ENCODE data around the gene SDHB. TPM values are rescaled to one million over a fixed set of nuclear protein-coding genes. Genes with fewer than 3 reads are reported as not detected.

SDHB gene
- total RNA-seq, 1 donor from 2014 or later, result 46.3 TPM

GRCh38 chr1:17016317-17016661, 37.5 kb downstream of the SDHB start:
- Mint-ChIP-seq H3K27ac (peak overlapping the region; percentile 5), H3K27me3 (peaks cover 6% of the 10 kb centered on the region), H3K9me3 (ENCODE audit: low read depth) (no peaks in the 10 kb centered on the region), H3K4me1 (ENCODE audit: low read depth) (peaks cover 9% of the 10 kb centered on the region), H3K36me3 (ENCODE audit: insufficient read depth) (peaks cover 13% of the 10 kb centered on the region), H3K4me3 (ENCODE audit: low read depth) (no peak overlapping the region)
- no peak for TF ChIP-seq CTCF (IDR thresholded peaks at IDR 0.05; ENCODE audit: unreplicated experiment)
- DNase-seq (ENCODE audit: low spot score, unreplicated experiment), result no peak

- Mint-ChIP-seq H3K4me1 (ENCODE audit: low read depth) (peaks cover 15% of the 10 kb centered on the region), H3K36me3 (ENCODE audit: insufficient read depth) (peaks cover 11% of the 10 kb centered on the region), H3K9me3 (ENCODE audit: low read depth) (no peaks in the 10 kb centered on the region), H3K4me3 (ENCODE audit: low read depth) (no peak overlapping the region), H3K27ac (no peak overlapping the region), H3K27me3 (peaks cover 6% of the 10 kb centered on the region)
- no peak for DNase-seq (ENCODE audit: low spot score, unreplicated experiment)
- no peak for TF ChIP-seq CTCF (IDR thresholded peaks at IDR 0.05; ENCODE audit: unreplicated experiment)
Measured at GRCh38 chr1:17014671-17015567, 38.9 kb downstream of the SDHB start.

GRCh38 chr1:17013491-17014320, 40.1 kb downstream of the SDHB start:
- no peak for TF ChIP-seq CTCF (IDR thresholded peaks at IDR 0.05; ENCODE audit: unreplicated experiment)
- Mint-ChIP-seq H3K27me3 (peaks cover 6% of the 10 kb centered on the region), H3K27ac (no peak overlapping the region), H3K9me3 (ENCODE audit: low read depth) (no peaks in the 10 kb centered on the region), H3K4me3 (ENCODE audit: low read depth) (no peak overlapping the region), H3K36me3 (ENCODE audit: insufficient read depth) (peaks cover 4% of the 10 kb centered on the region), H3K4me1 (ENCODE audit: low read depth) (peaks cover 15% of the 10 kb centered on the region)
- DNase-seq (ENCODE audit: low spot score, unreplicated experiment), result no peak

- no peak overlapping the region for H3K27ac Mint-ChIP-seq
- H3K27me3 Mint-ChIP-seq, result peaks cover 6% of the 10 kb centered on the region
- no peak for TF ChIP-seq CTCF (IDR thresholded peaks at IDR 0.05; ENCODE audit: unreplicated experiment)
- no peaks in the 10 kb centered on the region for H3K9me3 Mint-ChIP-seq (ENCODE audit: low read depth)
- no peak overlapping the region for H3K4me3 Mint-ChIP-seq (ENCODE audit: low read depth)
- H3K36me3 Mint-ChIP-seq (ENCODE audit: insufficient read depth), result no peaks in the 10 kb centered on the region
- DNase-seq (ENCODE audit: low spot score, unreplicated experiment), result no peak
- H3K4me1 Mint-ChIP-seq (ENCODE audit: low read depth), result peaks cover 15% of the 10 kb centered on the region
Measured at GRCh38 chr1:17012775-17013490, 40.9 kb downstream of the SDHB start.
